H1 (cell line): Measurements from ENCODE around the gene BCKDHA. TPM values are rescaled to one million over a fixed set of nuclear protein-coding genes. Genes with fewer than 3 reads are reported as not detected.

ENCODE experiments used
- CTCF ChIA-PET: fragments of 300-600 bp; sonication (Branson Sonifier 250); formaldehyde crosslinking; loops from one replicate; lab custom pipeline; 2021; ENCODE audit not compliant: partially characterized antibody; lab: Charles Lee
- POLR2A ChIA-PET: fragments of 300-600 bp; sonication (Branson Sonifier 250); formaldehyde crosslinking; loops from one replicate; lab custom pipeline; 2021; ENCODE audit warnings: inconsistent platforms; ENCODE audit not compliant: partially characterized antibody; lab: Charles Lee
- DNase-seq, 2 experiments: peaks; one replicate each; pipeline versions ENCODE4 v3.0.0 to v3.0.0-alpha.2; 2010 to 2022; ENCODE audit warnings: low spot score in 2 of 2, low read depth in 1 of 2, mixed read lengths in 1 of 2
- FAIRE-seq: peaks from 2 replicates; lab custom pipeline; 2011; peaks lifted over from hg19 to GRCh38; lab: Jason Lieb, UNC
- H2AFZ ChIP-seq: 2 replicates; pipeline ENCODE4 v1.8.1; 2012; ENCODE audit warnings: low read length, inconsistent platforms
- H2AK5ac ChIP-seq: 2 replicates; pipeline ENCODE4 v1.6.1; 2013; ENCODE audit warnings: low read depth, low read length
- H2BK120ac ChIP-seq: replicated peaks from 2 replicates; pipeline ENCODE3; 2013; ENCODE audit warnings: low read depth, low read length, inconsistent platforms
- H2BK12ac ChIP-seq: 2 replicates; pipeline ENCODE4 v1.6.1; 2013; ENCODE audit warnings: low read depth, low read length
- H2BK15ac ChIP-seq: 2 replicates; pipeline ENCODE4 v1.6.1; 2013; ENCODE audit warnings: low read length
- H2BK20ac ChIP-seq: 2 replicates; pipeline ENCODE4 v1.6.1; 2013; ENCODE audit warnings: low read length
- H2BK5ac ChIP-seq: 2 replicates; pipeline ENCODE4 v1.6.1; 2013; ENCODE audit warnings: low read depth, low read length
- H3K14ac ChIP-seq: 2 replicates; pipeline ENCODE4 v1.6.1; 2013; ENCODE audit warnings: inconsistent platforms; ENCODE audit not compliant: insufficient read length
- H3K18ac ChIP-seq: 2 replicates; pipeline ENCODE4 v1.6.1; 2013; ENCODE audit warnings: low read length; ENCODE audit errors: extremely low read depth
- H3K23ac ChIP-seq: 2 replicates; pipeline ENCODE4 v1.6.1; 2013; ENCODE audit warnings: inconsistent platforms; ENCODE audit not compliant: insufficient read length
- H3K23me2 ChIP-seq: 2 replicates; pipeline ENCODE4 v1.6.1; 2013; ENCODE audit warnings: low read depth, low read length
- H3K27ac ChIP-seq: 2 replicates; pipeline ENCODE4 v1.6.1; 2011; ENCODE audit warnings: low read depth, low read length, inconsistent platforms
- H3K27me3 ChIP-seq, 4 experiments: replicated peaks in 1 of 4; 1 replicate in 1 of 4; 2 replicates in 3 of 4; pipeline versions ENCODE4 v1.6.1 to v1.8.1; 2011 to 2013; ENCODE audit warnings: low read length in 3 of 4, mild to moderate bottlenecking in 3 of 4, inconsistent platforms in 2 of 4, mixed read lengths in 2 of 4, moderate library complexity in 1 of 4; ENCODE audit not compliant: control insufficient read depth in 3 of 4, insufficient read depth in 3 of 4; ENCODE audit errors: extremely low read depth in 1 of 4
- H3K36me3 ChIP-seq, 4 experiments: 2 replicates each; pipeline versions ENCODE4 v1.6.1 to v1.8.1; 2011 to 2013; ENCODE audit warnings: mild to moderate bottlenecking in 4 of 4, low read length in 3 of 4, moderate library complexity in 2 of 4, control low read depth in 1 of 4, inconsistent platforms in 1 of 4; ENCODE audit not compliant: insufficient read depth in 4 of 4, control insufficient read depth in 2 of 4
- H3K4ac ChIP-seq: replicated peaks from 2 replicates; pipeline ENCODE3; 2013; ENCODE audit warnings: low read length, low read depth, mixed read lengths, inconsistent platforms; ENCODE audit not compliant: insufficient read length
- H3K4me1 ChIP-seq, 4 experiments: replicated peaks in 1 of 4; 1 replicate in 1 of 4; 2 replicates in 3 of 4; pipeline versions ENCODE4 v1.6.1 to v1.8.1; 2011 to 2013; ENCODE audit warnings: low read length in 3 of 4, inconsistent platforms in 2 of 4, mixed read lengths in 1 of 4; ENCODE audit not compliant: insufficient read depth in 4 of 4, control insufficient read depth in 3 of 4
- H3K4me2 ChIP-seq, 2 experiments: 2 replicates each; pipeline versions ENCODE4 v1.6.1 to v1.8.1; 2011 to 2013; ENCODE audit warnings: low read depth in 2 of 2, low read length in 2 of 2, control low read depth in 1 of 2, inconsistent platforms in 1 of 2, mild to moderate bottlenecking in 1 of 2; ENCODE audit not compliant: insufficient read depth in 1 of 2
- H3K4me3 ChIP-seq, 4 experiments: fragments of 200-600, 300-600 bp in 1 of 4; sonication (generic), shearing (Covaris generic), sonication (Bioruptor Twin) in 1 of 4; 2 replicates each; pipeline versions ENCODE4 v1.5.1 to v1.8.1; 2011 to 2016; ENCODE audit warnings: low read length in 4 of 4, low read depth in 3 of 4, control low read depth in 2 of 4, inconsistent platforms in 2 of 4, mild to moderate bottlenecking in 2 of 4, mixed read lengths in 1 of 4, moderate library complexity in 1 of 4; ENCODE audit not compliant: insufficient read depth in 2 of 4; ENCODE audit errors: extremely low read depth in 1 of 4
- H3K56ac ChIP-seq: replicated peaks from 2 replicates; pipeline ENCODE3; 2013; ENCODE audit warnings: low read depth, mild to moderate bottlenecking, mixed read lengths, low read length, inconsistent platforms; ENCODE audit not compliant: insufficient read length
- H3K79me1 ChIP-seq: 2 replicates; pipeline ENCODE4 v1.6.1; 2013; ENCODE audit warnings: low read depth, low read length, control low read depth
- H3K79me2 ChIP-seq, 2 experiments: 2 replicates each; pipeline versions ENCODE4 v1.6.1 to v1.8.1; 2012 to 2013; ENCODE audit warnings: low read length in 2 of 2, mild to moderate bottlenecking in 2 of 2, inconsistent platforms in 1 of 2; ENCODE audit not compliant: insufficient read depth in 2 of 2, control insufficient read depth in 1 of 2
- H3K9ac ChIP-seq, 4 experiments: replicated peaks in 1 of 4; 1 replicate in 1 of 4; 2 replicates in 3 of 4; pipeline versions ENCODE4 v1.6.1 to v1.8.1; 2011 to 2013; ENCODE audit warnings: low read depth in 3 of 4, low read length in 3 of 4, control low read depth in 2 of 4, mild to moderate bottlenecking in 2 of 4, moderate library complexity in 2 of 4, inconsistent platforms in 1 of 4; ENCODE audit errors: extremely low read depth in 1 of 4
- H3K9me3 ChIP-seq, 2 experiments: 2 replicates each; pipeline versions ENCODE4 v1.6.1 to v1.8.1; 2012 to 2013; ENCODE audit warnings: mild to moderate bottlenecking in 2 of 2, moderate library complexity in 2 of 2, control low read depth in 1 of 2, inconsistent platforms in 1 of 2, low read depth in 1 of 2, low read length in 1 of 2, mixed read lengths in 1 of 2; ENCODE audit not compliant: insufficient read depth in 2 of 2
- H4K20me1 ChIP-seq, 2 experiments: replicated peaks in 1 of 2; 2 replicates each; pipeline versions ENCODE3 to v1.8.1; 2011 to 2013; ENCODE audit warnings: inconsistent platforms in 2 of 2, low read length in 2 of 2, mild to moderate bottlenecking in 1 of 2; ENCODE audit not compliant: insufficient read depth in 2 of 2, control insufficient read depth in 1 of 2
- H4K5ac ChIP-seq: 2 replicates; pipeline ENCODE4 v1.6.1; 2013; ENCODE audit warnings: low read length, low read depth, mixed read lengths, inconsistent platforms; ENCODE audit not compliant: insufficient read length
- H4K8ac ChIP-seq: 2 replicates; pipeline ENCODE4 v1.8.0; 2013; ENCODE audit warnings: mild to moderate bottlenecking, moderate library complexity, low read length, inconsistent platforms; ENCODE audit not compliant: insufficient read depth; ENCODE audit errors: extremely low read depth
- H4K91ac ChIP-seq: replicated peaks from 2 replicates; pipeline ENCODE3; 2013; ENCODE audit warnings: low read length, mixed read lengths, inconsistent platforms; ENCODE audit not compliant: insufficient read length
- CHD2 ChIP-seq: IDR thresholded peaks from 2 replicates; pipeline ENCODE4 v1.6.1; 2012; ENCODE audit warnings: low read length, improper control_type of control experiment
- POLR2A ChIP-seq, 2 experiments: IDR thresholded peaks; 1 replicate in 1 of 2; 2 replicates in 1 of 2; pipeline ENCODE4 v1.6.1; 2011; ENCODE audit warnings: low read depth in 2 of 2, low read length in 2 of 2, mild to moderate bottlenecking in 2 of 2; ENCODE audit errors: control extremely low read depth in 1 of 2
- RAD21 ChIP-seq, 2 experiments: IDR thresholded peaks in 1 of 2; conservative IDR thresholded peaks in 1 of 2; 2 replicates each; pipeline ENCODE4 v1.6.1; 2011; ENCODE audit warnings: low read depth in 2 of 2, low read length in 2 of 2, improper control_type of control experiment in 1 of 2, inconsistent platforms in 1 of 2, mild to moderate bottlenecking in 1 of 2, moderate library complexity in 1 of 2
- RBBP5 ChIP-seq: IDR thresholded peaks from 2 replicates; pipeline ENCODE4 v1.7.1; 2012; ENCODE audit warnings: low read depth, mild to moderate bottlenecking, inconsistent platforms, low read length, moderate library complexity, borderline replicate concordance
- SIN3A ChIP-seq, 2 experiments: IDR thresholded peaks in 1 of 2; conservative IDR thresholded peaks in 1 of 2; 2 replicates each; pipeline ENCODE4 v1.6.1; 2011 to 2012; ENCODE audit warnings: low read length in 2 of 2, improper control_type of control experiment in 1 of 2, low read depth in 1 of 2, mild to moderate bottlenecking in 1 of 2
- TCF12 ChIP-seq: IDR thresholded peaks from 2 replicates; pipeline ENCODE4 v1.6.1; 2011; ENCODE audit warnings: low read depth, mild to moderate bottlenecking, low read length
- WGBS, 2 experiments: shearing (Covaris generic) in 1 of 2; methylation state at CpG; one replicate each; pipeline versions ENCODE4 v1.1.6 to v1.1.7; 2013 to 2015; ENCODE audit warnings: low lambda C conversion rate in 2 of 2, mixed read lengths in 2 of 2, inconsistent platforms in 1 of 2, low coverage in 1 of 2, missing lambda C conversion rate in 1 of 2; ENCODE audit not compliant: insufficient replicate concordance in 2 of 2, insufficient coverage in 1 of 2, insufficient read length in 1 of 2; ENCODE audit errors: extremely low coverage in 1 of 2, missing lambda C conversion rate in 1 of 2; 5-methylcytosine and 5-hydroxymethylcytosine counted together
- polyA plus RNA-seq, 7 experiments: library from polyadenylated mRNA; depleted of rRNA in 3 of 7; stranded (reverse) in 5 of 7; unstranded in 2 of 7; fragments of >200 nt in 5 of 7; fragments of 200-250 nt in 2 of 7; gene quantifications; 1 replicate in 5 of 7; 2 replicates in 1 of 7; 4 replicates in 1 of 7; pipeline versions ENCODE4 v1.2.1 to v1.2.3, GENCODE V29; 2011 to 2013; ENCODE audit warnings: missing spikeins in 2 of 7, mixed read lengths in 2 of 7
- total RNA-seq: library from RNA; stranded (reverse); fragmentation: NEBNext Ultra II Directional; extraction: Animal tissue kit (Norgen Biotek cat#: 25700); gene quantifications from 2 replicates; pipeline ENCODE4 v1.2.1, GENCODE V29; 2021
- TF ChIP-seq, protein P1 (sequence below): IDR thresholded peaks from 2 replicates; pipeline ENCODE4 v1.6.1; 2012; ENCODE audit warnings: low read length, inconsistent platforms

BCKDHA gene
- total and polyA plus RNA-seq, 2 of the 8 experiments (the other 6 are each of a cell fraction or from before 2014, with no cell fraction given): 14.2 to 69.6 TPM

DNA sequence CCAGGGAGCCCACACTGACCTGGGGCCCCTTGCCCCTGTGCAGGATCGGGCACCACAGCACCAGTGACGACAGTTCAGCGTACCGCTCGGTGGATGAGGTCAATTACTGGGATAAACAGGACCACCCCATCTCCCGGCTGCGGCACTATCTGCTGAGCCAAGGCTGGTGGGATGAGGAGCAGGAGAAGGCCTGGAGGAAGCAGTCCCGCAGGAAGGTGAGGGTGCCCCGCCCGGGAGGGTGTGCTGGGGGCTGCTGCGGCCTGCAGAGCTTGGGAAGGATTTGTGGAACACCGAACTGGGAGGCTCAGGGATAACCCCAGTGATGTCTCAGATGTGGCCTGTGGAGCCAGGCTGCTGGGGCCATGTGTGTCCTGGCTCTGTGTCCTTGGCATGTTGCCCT is 25.3 kb downstream of the BCKDHA start:
- peaks cover 0 to 10% (median 2%) of the 10 kb centered on the region in 4 experiments; a peak in 6 of 8 replicates for H3K36me3 ChIP-seq
- FAIRE-seq: no peak
- H2BK12ac ChIP-seq: no peak overlapping the region
- H3K79me1 ChIP-seq: no peaks in the 10 kb centered on the region
- no peaks in the 10 kb centered on the region for H3K9me3 ChIP-seq
- ChIA-PET POLR2A (no interaction called here), CTCF (interaction anchor here (1.2 kb wide), 1 partner anchor 141 kb away, joined by 3 read pairs; no protein-coding TSS in a partner anchor)
- TF ChIP-seq RBBP5 (no peak), POLR2A (IDR thresholded peaks at IDR 0.05; ENCODE audit: control extremely low read depth in 1 of 2, low read depth in 2 of 2, low read length in 2 of 2) (no peak), SIN3A (conservative IDR thresholded peaks at IDR 0.05 in 1 of 2, IDR thresholded peaks at IDR 0.05 in 1 of 2; ENCODE audit: low read depth in 1 of 2, low read length in 2 of 2) (no peak), RAD21 (IDR thresholded peaks at IDR 0.05 in 1 of 2, conservative IDR thresholded peaks at IDR 0.05 in 1 of 2; ENCODE audit: low read depth in 2 of 2, low read length in 2 of 2) (no peak), TCF12 (no peak), CHD2 (no peak)
- TF ChIP-seq, protein P1, sequence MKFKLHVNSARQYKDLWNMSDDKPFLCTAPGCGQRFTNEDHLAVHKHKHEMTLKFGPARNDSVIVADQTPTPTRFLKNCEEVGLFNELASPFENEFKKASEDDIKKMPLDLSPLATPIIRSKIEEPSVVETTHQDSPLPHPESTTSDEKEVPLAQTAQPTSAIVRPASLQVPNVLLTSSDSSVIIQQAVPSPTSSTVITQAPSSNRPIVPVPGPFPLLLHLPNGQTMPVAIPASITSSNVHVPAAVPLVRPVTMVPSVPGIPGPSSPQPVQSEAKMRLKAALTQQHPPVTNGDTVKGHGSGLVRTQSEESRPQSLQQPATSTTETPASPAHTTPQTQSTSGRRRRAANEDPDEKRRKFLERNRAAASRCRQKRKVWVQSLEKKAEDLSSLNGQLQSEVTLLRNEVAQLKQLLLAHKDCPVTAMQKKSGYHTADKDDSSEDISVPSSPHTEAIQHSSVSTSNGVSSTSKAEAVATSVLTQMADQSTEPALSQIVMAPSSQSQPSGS: no peak
- no peak overlapping the region for H4K8ac ChIP-seq
- no peak overlapping the region for H2AFZ ChIP-seq
- 95% methylated on average over 12 of the region's 12 CpGs; no CpG with 5 or more reads in 1 of the 2 experiments for WGBS, 2 experiments
- no peaks in the 10 kb centered on the region for H3K27me3 ChIP-seq
- peaks cover 0 to 12% (median under 1%) of the 10 kb centered on the region in 4 experiments; a peak in 4 of 7 replicates for H3K4me1 ChIP-seq
- no peak overlapping the region for H3K4ac ChIP-seq
- H4K5ac ChIP-seq: no peak overlapping the region
- no peak overlapping the region for H2BK120ac ChIP-seq
- no peak overlapping the region for H3K18ac ChIP-seq
- H3K27ac ChIP-seq: no peak overlapping the region
- H3K23me2 ChIP-seq: peaks cover 9% of the 10 kb centered on the region
- H2BK20ac ChIP-seq: no peak overlapping the region
- H3K4me2 ChIP-seq: no peak overlapping the region
- H2BK5ac ChIP-seq: no peak overlapping the region
- H3K79me2 ChIP-seq: no peaks in the 10 kb centered on the region
- no peak overlapping the region for H3K9ac ChIP-seq
- H3K56ac ChIP-seq: no peak overlapping the region
- H4K20me1 ChIP-seq: no peaks in the 10 kb centered on the region
- DNase-seq: no peak
- H2BK15ac ChIP-seq: no peak overlapping the region
- H4K91ac ChIP-seq: no peak overlapping the region
- H3K23ac ChIP-seq: no peak overlapping the region
- H2AK5ac ChIP-seq: no peak overlapping the region
- H3K4me3 ChIP-seq: no peak overlapping the region
- no peak overlapping the region for H3K14ac ChIP-seq
